Measurements from ENCODE around the gene MYOG.

MYOG gene

GRCh38 chr1:203090421-203091198 is 4.8 kb upstream of the MYOG start:
- DNase-seq (ENCODE audit: low spot score) = no peak

GRCh38 chr1:203089651-203090045 is 3.8 kb upstream of the MYOG start:
- no peak for DNase-seq (ENCODE audit: low spot score)

- no peak for DNase-seq (ENCODE audit: low spot score)
These were observed 3.3 kb upstream of the MYOG start for GRCh38 chr1:203089001-203089650.

- no peak for DNase-seq (ENCODE audit: low spot score)
These were observed 2.6 kb upstream of the MYOG start for GRCh38 chr1:203088441-203088840.

- no peak for DNase-seq (ENCODE audit: low spot score)
These were observed 1.4 kb upstream of the MYOG start for GRCh38 chr1:203086992-203087763.

GRCh38 chr1:203084588-203085527 is 954 bp downstream of the MYOG start:
- DNase-seq (ENCODE audit: low spot score) = peak; percentile 11

- DNase-seq (ENCODE audit: low spot score) = no peak
These were observed 2.3 kb downstream of the MYOG start for GRCh38 chr1:203083463-203083921.

GRCh38 chr1:203082571-203083462 is 3.0 kb downstream of the MYOG start:
- no peak for DNase-seq (ENCODE audit: low spot score)

- DNase-seq (ENCODE audit: low spot score) = no peak
These were observed 3.6 kb downstream of the MYOG start for GRCh38 chr1:203082231-203082505.

- no peak for DNase-seq (ENCODE audit: low spot score)
These were observed 4.2 kb downstream of the MYOG start for GRCh38 chr1:203081465-203082230.

- DNase-seq (ENCODE audit: low spot score) = no peak
These were observed 5.4 kb downstream of the MYOG start for GRCh38 chr1:203080456-203080855.

GRCh38 chr1:203078478-203078877 is 7.3 kb downstream of the MYOG start:
- no peak for DNase-seq (ENCODE audit: low spot score)

- no peak for DNase-seq (ENCODE audit: low spot score)
These were observed 7.9 kb downstream of the MYOG start for GRCh38 chr1:203077956-203078355.

- DNase-seq (ENCODE audit: low spot score) = no peak
These were observed 8.4 kb downstream of the MYOG start for GRCh38 chr1:203077367-203077766.

GRCh38 chr1:203076031-203076511 is 9.7 kb downstream of the MYOG start:
- no peak for DNase-seq (ENCODE audit: low spot score)

- no peak for DNase-seq (ENCODE audit: low spot score)
These were observed 10.4 kb downstream of the MYOG start for GRCh38 chr1:203075236-203076030.

GRCh38 chr1:203074610-203075009 is 11.2 kb downstream of the MYOG start:
- no peak for DNase-seq (ENCODE audit: low spot score)

- DNase-seq (ENCODE audit: low spot score) = no peak
These were observed 12.3 kb downstream of the MYOG start for GRCh38 chr1:203073469-203073868.

- DNase-seq (ENCODE audit: low spot score) = no peak
These were observed 12.9 kb downstream of the MYOG start for GRCh38 chr1:203072911-203073310.
